Ishikawa (cell line): ENCODE results near the gene PPAN.

Experiments
- CEBPB ChIP-seq: IDR thresholded peaks from 2 replicates; pipeline ENCODE4 v1.6.1; 2012
- EGR1 ChIP-seq: IDR thresholded peaks from 2 replicates; pipeline ENCODE4 v1.6.1; 2012
- EP300 ChIP-seq: IDR thresholded peaks from 2 replicates; pipeline ENCODE4 v1.6.1; 2012; ENCODE audit warnings: borderline replicate concordance
- FOXM1 ChIP-seq: IDR thresholded peaks from 2 replicates; pipeline ENCODE4 v1.6.1; 2012; ENCODE audit warnings: low read depth, borderline replicate concordance
- MAX ChIP-seq: IDR thresholded peaks from 2 replicates; pipeline ENCODE4 v1.6.1; 2012
- RAD21 ChIP-seq: IDR thresholded peaks from 2 replicates; pipeline ENCODE4 v1.6.1; 2012; ENCODE audit warnings: low read depth
- REST ChIP-seq: IDR thresholded peaks from 2 replicates; pipeline ENCODE4 v1.6.1; 2012; ENCODE audit warnings: low read depth, mild to moderate bottlenecking
- TAF1 ChIP-seq: IDR thresholded peaks from 2 replicates; pipeline ENCODE4 v1.6.1; 2012; ENCODE audit warnings: low read depth, mild to moderate bottlenecking
- YY1 ChIP-seq: IDR thresholded peaks from 2 replicates; pipeline ENCODE4 v1.6.1; 2012; ENCODE audit warnings: low read depth

DNA sequence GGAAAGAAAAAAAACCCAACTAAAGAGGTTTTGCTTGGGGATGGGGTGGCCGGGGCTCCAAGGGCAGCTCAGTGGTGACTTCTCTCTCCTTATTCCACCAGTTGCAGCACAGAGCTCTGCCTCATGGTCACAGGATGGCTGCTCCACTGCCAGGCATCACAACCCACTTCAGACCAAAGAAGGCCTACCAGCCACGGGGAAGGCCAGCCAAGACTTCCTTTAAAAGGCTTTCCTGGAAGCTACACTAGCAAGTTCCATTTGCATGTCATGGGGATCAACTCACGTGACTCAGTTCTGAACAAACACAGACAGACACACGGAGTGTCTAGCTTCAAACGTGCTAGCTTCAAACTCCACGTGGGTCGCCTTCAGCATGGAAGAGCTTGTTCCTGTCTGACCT is 26.7 kb downstream of the PPAN start:
- no peak for TF ChIP-seq CEBPB
- TF ChIP-seq MAX, result no peak
- no peak for TF ChIP-seq YY1
- no peak for TF ChIP-seq EP300
- TF ChIP-seq REST, result no peak
- no peak for TF ChIP-seq TAF1
- no peak for TF ChIP-seq EGR1
- TF ChIP-seq RAD21, result no peak
- no peak for TF ChIP-seq FOXM1
